Muscle of leg (tissue), 11 donors: Measurements from ENCODE around the gene CYLD. TPM values are rescaled to one million over a fixed set of nuclear protein-coding genes. Genes with fewer than 3 reads are reported as not detected.

ENCODE experiments used
- DNase-seq: peaks from one replicate; pipeline ENCODE4 v3.0.0; 2013
- H3K27ac ChIP-seq: one replicate; pipeline ENCODE4 v1.5.1; 2013; ENCODE audit warnings: mild to moderate bottlenecking, low read length, control low read depth
- H3K27me3 ChIP-seq: one replicate; pipeline ENCODE4 v1.6.1; 2013; ENCODE audit warnings: low read length; ENCODE audit not compliant: control insufficient read depth, insufficient read depth
- H3K36me3 ChIP-seq: one replicate; pipeline ENCODE4 v1.6.1; 2013; ENCODE audit warnings: low read length; ENCODE audit not compliant: control insufficient read depth, insufficient read depth
- H3K4me1 ChIP-seq: one replicate; pipeline ENCODE4 v1.6.1; 2013; ENCODE audit warnings: low read length; ENCODE audit not compliant: control insufficient read depth, insufficient read depth
- H3K4me3 ChIP-seq: one replicate; pipeline ENCODE4 v1.5.1; 2013; ENCODE audit warnings: low read length, control low read depth
- H3K9me3 ChIP-seq: replicated peaks from 2 replicates; pipeline ENCODE4 v1.6.1; 2013; ENCODE audit warnings: low read depth, low read length; ENCODE audit not compliant: control insufficient read depth
- WGBS: methylation state at CpG from one replicate; pipeline ENCODE4 v1.1.5; 2013; ENCODE audit warnings: missing lambda C conversion rate; ENCODE audit not compliant: insufficient coverage; 5-methylcytosine and 5-hydroxymethylcytosine counted together
- polyA plus RNA-seq, 8 donors: library from polyadenylated mRNA; unstranded; fragments of 120-200 nt; gene quantifications; one replicate each; pipeline versions ENCODE4 v1.2.1 to v1.2.3, GENCODE V29; 2013; ENCODE audit warnings: inconsistent platforms in 1 of 8, low replicate concordance in 1 of 8; ENCODE audit not compliant: insufficient read length in 8 of 8, insufficient read depth in 1 of 8
- total RNA-seq: library from RNA; stranded (reverse); fragments of 120-200 nt; gene quantifications from one replicate; pipeline ENCODE4 v1.2.4, GENCODE V29; 2013

CYLD gene
- total and polyA plus RNA-seq, 9 donors: 18.1 to 29.1 (median 26.1) TPM

- H3K4me3 ChIP-seq: no peak overlapping the region
- H3K27me3 ChIP-seq: peaks cover 29% of the 10 kb centered on the region
- no peak for DNase-seq
- H3K36me3 ChIP-seq: no peaks in the 10 kb centered on the region
- WGBS: 93% methylated on average over 4 of the region's 5 CpGs
- H3K4me1 ChIP-seq: peaks cover 6% of the 10 kb centered on the region
- H3K27ac ChIP-seq: no peak overlapping the region
- H3K9me3 ChIP-seq: no peaks in the 10 kb centered on the region
Measured at GRCh38 chr16:50839356-50839755, 97.5 kb downstream of the CYLD start.

DNA sequence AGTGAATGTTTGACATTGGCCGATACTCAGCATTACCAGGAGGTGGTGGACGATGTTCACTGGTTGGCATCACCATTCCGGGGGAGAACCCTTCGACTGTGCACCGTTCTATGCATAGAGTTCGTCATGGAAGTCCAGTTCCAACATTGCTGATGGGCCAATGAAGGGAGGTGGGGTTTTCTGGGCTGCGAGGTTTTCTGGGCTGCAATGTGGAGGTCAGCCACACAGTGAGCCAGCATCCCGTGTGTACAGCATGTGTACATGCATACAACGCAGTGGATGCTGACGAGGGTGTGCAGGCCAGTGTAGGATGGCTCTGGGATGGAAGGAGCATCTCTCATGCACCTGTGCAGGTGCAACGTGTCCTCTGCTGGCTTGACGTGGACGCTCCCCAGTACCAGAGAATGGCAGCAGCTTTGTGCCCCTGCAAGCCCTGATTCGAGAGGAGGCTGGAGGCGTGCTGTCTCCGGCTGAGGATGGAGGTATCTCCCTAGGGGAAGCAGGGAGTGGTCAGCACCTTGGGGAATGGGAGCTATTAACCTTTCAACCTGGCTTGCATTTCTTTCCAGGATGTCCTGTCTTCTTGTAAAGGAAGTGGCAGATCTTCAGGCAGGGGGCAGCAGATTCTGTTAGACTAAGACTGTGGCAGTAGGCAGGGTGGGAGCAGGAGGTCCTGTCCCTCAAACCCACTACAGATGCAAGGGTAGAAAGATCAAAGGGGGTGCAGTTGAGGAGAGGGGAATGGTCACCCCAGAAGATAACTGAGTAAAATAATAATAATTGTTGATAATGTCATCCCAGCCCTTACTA is 98.2 kb downstream of the CYLD start:
- WGBS: 85% methylated on average over 16 of the region's 16 CpGs
- Histone ChIP-seq H3K4me3 (no peak overlapping the region), H3K27ac (no peak overlapping the region), H3K4me1 (peaks cover 6% of the 10 kb centered on the region), H3K36me3 (no peaks in the 10 kb centered on the region), H3K9me3 (no peaks in the 10 kb centered on the region), H3K27me3 (peaks cover 34% of the 10 kb centered on the region)
- no peak for DNase-seq

DNA sequence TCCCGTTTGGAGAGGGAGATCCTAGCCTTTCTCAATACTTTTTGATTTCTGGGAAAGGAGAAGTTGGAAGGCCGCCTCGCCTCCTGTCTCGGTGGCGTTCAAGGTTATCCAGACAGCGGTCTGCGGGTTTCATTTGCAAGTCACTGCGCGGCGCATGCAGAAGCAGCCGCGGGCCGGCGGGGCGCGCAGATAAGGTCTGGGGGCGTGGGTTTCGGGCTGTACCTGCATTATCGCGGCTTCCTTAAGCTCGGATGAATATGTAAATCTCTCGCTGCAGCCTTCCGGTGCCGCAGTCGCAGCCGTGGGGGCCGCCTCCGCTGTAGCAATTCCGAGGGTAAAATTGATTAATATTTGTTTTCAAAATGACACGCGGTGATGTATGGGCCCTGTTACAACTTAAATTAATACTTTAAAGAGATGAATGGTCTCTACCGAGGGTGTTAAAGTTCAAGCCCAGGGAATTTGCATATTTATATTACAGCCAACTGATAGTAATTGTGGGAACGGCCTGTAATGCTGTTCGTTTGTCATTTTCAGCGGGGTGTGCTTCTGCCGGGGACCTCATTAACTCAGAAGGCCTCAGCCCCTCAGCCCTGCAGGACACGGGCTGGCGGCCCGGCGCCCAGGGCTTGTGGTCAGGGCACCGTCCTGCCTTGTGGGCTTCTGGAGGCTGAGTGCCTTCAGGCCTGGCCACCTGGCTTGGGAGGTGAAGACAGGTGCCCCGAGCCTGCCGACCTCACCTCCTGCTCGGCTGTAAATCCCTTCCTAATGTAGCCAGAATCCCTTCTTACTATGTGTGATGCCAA is 99.4 kb downstream of the CYLD start:
- Histone ChIP-seq H3K4me3 (no peak overlapping the region), H3K4me1 (peaks cover 4% of the 10 kb centered on the region), H3K36me3 (no peaks in the 10 kb centered on the region), H3K27me3 (peaks cover 34% of the 10 kb centered on the region), H3K9me3 (no peaks in the 10 kb centered on the region), H3K27ac (no peak overlapping the region)
- peak; percentile 7 for DNase-seq
- 15% methylated on average over 31 of the region's 44 CpGs for WGBS

GRCh38 chr16:50842013-50842505 is 100.2 kb downstream of the CYLD start:
- H3K9me3 ChIP-seq: no peaks in the 10 kb centered on the region
- H3K27me3 ChIP-seq: peaks cover 34% of the 10 kb centered on the region
- no peak overlapping the region for H3K27ac ChIP-seq
- DNase-seq: no peak
- no peaks in the 10 kb centered on the region for H3K36me3 ChIP-seq
- WGBS: 84% methylated on average over 13 of the region's 17 CpGs
- no peaks in the 10 kb centered on the region for H3K4me1 ChIP-seq
- no peak overlapping the region for H3K4me3 ChIP-seq

DNA sequence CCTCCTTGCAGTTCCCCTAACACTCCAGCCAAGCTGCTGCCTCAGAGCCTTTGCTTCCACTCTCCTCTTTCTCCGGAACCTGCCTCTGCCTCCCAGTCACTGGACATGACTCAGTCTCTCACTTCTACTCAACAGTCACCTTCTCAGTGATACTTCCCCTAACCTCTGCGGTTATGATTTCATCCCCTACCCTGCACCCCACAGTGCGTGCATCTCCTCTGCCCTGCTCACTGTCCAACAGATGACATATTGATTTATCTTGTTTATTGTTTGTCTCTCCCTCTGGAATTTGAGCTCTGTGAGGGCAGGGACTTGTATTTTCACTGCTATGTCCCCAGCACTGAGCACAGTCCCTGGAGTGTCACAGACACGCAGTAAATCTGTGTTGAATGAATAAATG is 100.7 kb downstream of the CYLD start:
- no peak for DNase-seq
- H3K27me3 ChIP-seq: peaks cover 34% of the 10 kb centered on the region
- 75% methylated on average over 2 of the region's 4 CpGs for WGBS
- no peaks in the 10 kb centered on the region for H3K4me1 ChIP-seq
- no peak overlapping the region for H3K27ac ChIP-seq
- no peaks in the 10 kb centered on the region for H3K36me3 ChIP-seq
- H3K4me3 ChIP-seq: no peak overlapping the region
- H3K9me3 ChIP-seq: no peaks in the 10 kb centered on the region

GRCh38 chr16:50844840-50845239 is 103.0 kb downstream of the CYLD start:
- Histone ChIP-seq H3K4me3 (no peak overlapping the region), H3K36me3 (no peaks in the 10 kb centered on the region), H3K4me1 (no peaks in the 10 kb centered on the region), H3K27me3 (peaks cover 35% of the 10 kb centered on the region), H3K27ac (no peak overlapping the region), H3K9me3 (no peaks in the 10 kb centered on the region)
- no peak for DNase-seq
- WGBS: 11% methylated on average over 1 of the region's 5 CpGs

GRCh38 chr16:50845296-50845695 is 103.4 kb downstream of the CYLD start:
- Histone ChIP-seq H3K4me3 (no peak overlapping the region), H3K36me3 (no peaks in the 10 kb centered on the region), H3K9me3 (no peaks in the 10 kb centered on the region), H3K27me3 (peaks cover 31% of the 10 kb centered on the region), H3K27ac (no peak overlapping the region), H3K4me1 (no peaks in the 10 kb centered on the region)
- WGBS: 82% methylated on average over 2 of the region's 2 CpGs
- no peak for DNase-seq

- Histone ChIP-seq H3K36me3 (no peaks in the 10 kb centered on the region), H3K9me3 (no peaks in the 10 kb centered on the region), H3K4me3 (no peak overlapping the region), H3K27ac (no peak overlapping the region), H3K4me1 (no peaks in the 10 kb centered on the region), H3K27me3 (peaks cover 20% of the 10 kb centered on the region)
- WGBS: no CpG with 5 or more reads among the region's 2 CpGs
- no peak for DNase-seq
Measured at GRCh38 chr16:50846511-50846910, 104.6 kb downstream of the CYLD start.

- H3K4me1 ChIP-seq: no peaks in the 10 kb centered on the region
- H3K27ac ChIP-seq: no peak overlapping the region
- no peak overlapping the region for H3K4me3 ChIP-seq
- H3K36me3 ChIP-seq: no peaks in the 10 kb centered on the region
- no peaks in the 10 kb centered on the region for H3K9me3 ChIP-seq
- DNase-seq: no peak
- peaks cover 13% of the 10 kb centered on the region for H3K27me3 ChIP-seq
- 76% methylated on average over 3 of the region's 3 CpGs for WGBS
Measured at GRCh38 chr16:50847166-50847565, 105.3 kb downstream of the CYLD start.

DNA sequence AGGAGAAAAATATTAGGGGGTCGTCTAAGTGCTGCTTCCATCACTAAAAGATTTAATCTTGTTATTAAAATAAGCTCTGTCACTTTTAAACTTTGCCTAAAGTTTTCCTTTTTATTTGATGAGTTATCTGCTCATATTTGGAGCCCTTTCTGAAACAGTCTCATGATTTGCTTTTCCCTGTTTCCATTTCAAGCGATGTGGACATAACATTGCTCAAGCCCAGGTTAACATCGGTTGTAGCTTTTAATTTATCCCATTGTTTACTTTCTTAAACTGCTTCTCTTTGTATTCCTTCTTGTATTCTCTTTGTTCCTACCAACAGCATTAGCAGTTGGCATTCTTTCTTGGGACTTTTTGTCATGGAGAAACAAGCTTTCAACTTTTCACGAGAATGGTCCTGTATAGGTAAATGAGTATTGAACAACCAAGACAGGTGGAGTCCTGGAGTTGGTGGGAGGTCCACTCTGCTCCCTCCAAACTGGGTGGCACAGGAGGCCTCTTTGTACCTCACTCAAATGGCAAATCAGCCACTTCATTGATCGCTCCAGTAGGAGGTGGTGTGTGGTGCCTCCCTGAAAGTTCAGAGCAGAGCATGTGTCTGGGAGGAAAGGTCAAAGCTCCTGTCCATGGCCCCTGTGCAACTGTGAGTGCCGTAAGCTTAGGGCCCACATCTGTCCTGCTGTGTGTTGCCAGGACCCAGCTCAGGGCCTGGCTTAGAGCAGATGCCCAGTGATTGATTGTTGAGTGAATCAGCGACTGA is 107.0 kb downstream of the CYLD start:
- Histone ChIP-seq H3K27ac (no peak overlapping the region), H3K36me3 (no peaks in the 10 kb centered on the region), H3K4me3 (no peak overlapping the region), H3K27me3 (peaks cover 10% of the 10 kb centered on the region), H3K9me3 (no peaks in the 10 kb centered on the region), H3K4me1 (no peaks in the 10 kb centered on the region)
- 91% methylated on average over 4 of the region's 7 CpGs for WGBS
- DNase-seq: no peak
